GM04504 (cell line): ENCODE measurements around the gene CEBPG.

ENCODE experiments used
- DNase-seq: peaks from one replicate; pipeline ENCODE4 v3.0.0-alpha.2; 2012; ENCODE audit warnings: low read depth

CEBPG gene

DNA sequence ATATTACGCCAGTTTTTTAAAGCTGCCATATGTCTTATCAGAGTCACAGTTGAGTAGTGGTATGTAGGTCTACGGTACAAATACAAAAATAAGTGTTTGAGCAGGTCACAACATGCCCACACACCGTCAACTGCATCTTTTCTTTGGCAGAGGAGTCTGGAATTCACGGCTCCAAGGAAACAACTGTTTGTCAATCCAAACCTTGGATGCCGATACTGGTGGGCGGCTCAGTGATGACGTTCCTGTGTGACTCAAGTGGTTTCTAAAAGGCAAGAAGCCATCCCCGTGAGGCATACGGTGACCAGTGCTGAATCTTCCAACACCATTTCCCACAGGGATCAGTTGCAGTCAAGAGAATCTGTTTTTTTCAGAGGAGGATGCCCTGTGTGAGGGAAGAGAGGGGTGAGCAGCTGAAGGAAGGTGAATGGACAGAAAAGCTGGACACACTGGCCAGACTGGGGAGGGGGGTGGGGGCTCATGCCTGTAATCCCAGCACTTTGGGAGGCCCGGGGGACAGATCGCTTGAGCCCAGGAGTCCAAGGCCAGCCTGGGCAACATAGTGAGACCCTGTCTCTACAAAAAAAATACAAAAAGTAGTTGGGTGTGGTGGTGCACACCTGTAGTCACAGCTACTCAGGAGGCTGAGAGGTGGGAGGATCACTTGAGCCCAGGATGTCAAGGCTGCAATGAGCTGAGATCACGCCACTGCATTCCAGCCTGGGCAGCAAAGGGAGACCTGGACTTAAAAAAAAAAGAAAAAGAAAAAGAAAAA lies 22.8 kb upstream of the CEBPG start:
- peak; percentile 64 for DNase-seq

DNA sequence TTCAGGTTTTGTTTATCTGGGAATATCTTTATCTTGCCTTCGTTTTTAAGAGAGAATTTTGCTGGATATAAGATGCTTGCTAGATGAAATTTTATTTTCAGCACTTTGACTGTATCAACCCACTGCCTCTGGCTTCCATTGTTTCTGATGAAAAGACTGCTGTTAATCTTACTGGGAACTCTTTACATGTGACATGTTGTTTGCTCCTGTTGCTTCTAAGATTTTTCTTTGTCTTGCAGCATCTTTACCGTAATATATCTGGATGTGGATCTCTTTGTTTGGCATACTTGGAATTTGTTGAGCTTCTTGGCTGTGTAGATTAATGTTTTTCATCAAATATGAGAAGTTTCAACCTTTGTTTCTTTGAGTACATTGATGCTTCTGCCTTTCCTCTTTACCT lies 18.0 kb upstream of the CEBPG start:
- DNase-seq, result no peak

DNA sequence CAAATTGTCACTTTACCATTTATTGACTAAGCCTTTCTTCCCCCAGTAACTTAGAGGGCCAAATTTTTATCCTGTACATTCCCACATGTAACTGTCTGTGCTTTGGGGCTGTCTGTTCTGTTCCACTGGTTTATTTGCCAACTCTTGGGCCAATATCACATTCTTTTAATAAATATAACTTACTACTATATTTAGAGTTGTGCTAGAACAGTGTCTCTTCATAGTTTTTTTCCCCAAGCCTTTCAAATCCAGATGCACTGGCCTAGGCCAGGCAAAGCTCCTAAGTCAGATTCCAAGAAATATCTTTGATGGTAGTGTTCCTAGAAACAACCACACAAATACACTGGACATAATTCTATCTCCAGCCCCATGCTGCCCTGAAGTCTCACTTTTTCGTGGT lies 16.0 kb upstream of the CEBPG start:
- no peak for DNase-seq

DNA sequence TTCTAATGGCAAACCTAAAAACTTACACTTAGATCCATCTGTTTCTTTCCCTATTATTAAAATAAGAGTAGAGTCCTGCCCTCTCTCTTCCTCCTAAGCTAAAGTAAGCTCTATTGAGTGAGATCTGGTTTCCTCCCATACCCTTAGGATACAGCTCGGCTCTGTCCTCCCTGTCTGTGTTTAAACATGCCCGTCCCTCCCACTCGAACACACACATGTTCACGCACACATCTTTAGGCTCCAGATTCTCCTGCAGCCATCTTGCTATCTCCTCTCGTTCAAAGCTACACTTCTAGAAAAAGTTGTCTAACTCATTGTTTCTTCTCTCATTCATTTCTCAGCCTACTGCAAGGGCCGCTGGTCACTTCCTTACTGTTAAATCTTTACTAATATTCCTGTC lies 15.1 kb upstream of the CEBPG start:
- no peak for DNase-seq

DNA sequence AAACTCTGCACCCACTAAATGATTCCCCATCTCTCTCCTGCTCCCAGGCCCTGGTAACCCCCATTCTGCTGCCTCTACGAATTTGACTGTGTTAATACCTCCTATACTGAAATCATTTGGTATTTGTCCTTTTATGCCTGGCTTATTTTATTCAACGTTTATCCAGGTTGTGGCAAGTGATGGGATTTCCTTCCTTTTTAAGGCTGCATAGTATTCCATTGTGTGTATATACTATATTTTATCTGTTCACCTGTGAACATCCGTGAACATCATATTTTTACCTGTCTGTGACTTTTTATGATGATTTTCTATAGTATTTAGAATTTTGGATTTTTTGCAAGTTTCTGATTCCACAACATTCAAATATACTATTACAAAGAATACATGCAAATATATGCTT lies 13.9 kb upstream of the CEBPG start:
- no peak for DNase-seq

DNA sequence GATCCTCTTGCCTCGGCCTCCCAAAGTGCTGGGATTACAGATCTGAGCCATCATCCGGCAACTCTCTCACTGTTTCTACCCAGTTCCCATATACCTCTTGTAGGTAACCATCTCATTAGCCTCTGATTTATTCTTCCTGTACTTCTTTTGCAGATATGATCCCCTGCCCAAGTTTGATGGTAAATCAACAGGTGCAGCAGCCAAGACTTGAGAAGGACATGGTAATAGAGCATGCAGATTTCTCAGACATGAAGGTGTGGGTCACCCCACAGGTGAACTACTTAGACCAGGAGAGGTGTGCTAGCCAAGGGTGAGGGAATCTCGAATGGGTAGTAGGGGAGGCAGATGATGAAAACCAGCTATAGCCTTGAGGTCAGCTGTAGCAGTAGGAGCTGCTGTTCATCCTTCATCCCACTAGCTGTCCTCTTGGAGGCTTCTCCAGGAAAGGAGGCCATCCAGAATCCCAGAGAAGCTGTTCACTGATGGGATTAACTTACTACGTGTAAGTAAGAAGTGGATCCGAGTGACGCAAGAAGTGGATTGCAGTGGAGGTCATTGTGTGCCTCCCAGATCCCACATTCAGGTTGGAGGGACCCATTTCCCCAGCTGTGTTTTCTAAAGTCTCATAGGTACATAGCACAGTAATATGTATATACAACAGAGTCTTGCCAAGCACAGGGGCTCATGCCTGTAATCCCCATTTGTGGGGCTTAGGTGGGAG lies 10.8 kb upstream of the CEBPG start:
- no peak for DNase-seq

DNA sequence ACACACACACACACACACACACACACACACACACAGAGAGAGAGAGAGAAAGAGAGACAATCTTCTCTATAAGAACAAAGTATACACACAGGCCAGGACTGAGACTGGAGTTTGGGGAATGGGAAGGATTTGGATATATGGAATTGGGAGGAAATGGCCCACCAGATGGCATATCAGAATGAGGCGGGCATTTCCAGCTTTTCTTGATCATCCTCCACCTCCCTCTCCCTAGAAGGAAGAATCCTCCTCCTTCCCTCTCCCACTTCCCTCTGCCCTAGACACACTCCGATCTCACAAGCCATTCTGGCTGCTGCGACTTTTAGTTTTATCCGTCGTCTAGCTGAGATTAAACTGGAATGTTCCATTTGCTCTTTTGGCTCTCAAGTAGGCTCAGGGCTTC lies 10.0 kb upstream of the CEBPG start:
- DNase-seq, result no peak

DNA sequence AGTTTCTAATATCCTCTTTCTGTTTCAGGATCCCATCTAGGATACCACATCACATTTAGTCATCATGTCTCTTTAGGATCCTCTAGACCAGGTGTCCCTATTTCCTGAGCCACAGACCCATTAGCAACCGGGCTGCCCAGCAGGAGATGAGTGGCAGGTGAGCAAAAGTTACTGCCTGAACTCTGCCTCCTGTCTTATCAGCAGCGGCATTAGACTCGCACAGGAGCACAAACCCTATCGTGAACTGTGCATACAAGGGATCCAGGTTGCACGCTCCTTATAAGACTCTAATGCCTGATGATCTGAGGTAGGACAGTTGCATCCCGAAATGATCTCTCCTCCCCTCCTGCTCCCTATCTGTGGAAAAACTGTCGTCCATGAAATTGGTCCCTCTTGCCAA lies 7.8 kb upstream of the CEBPG start:
- no peak for DNase-seq

DNA sequence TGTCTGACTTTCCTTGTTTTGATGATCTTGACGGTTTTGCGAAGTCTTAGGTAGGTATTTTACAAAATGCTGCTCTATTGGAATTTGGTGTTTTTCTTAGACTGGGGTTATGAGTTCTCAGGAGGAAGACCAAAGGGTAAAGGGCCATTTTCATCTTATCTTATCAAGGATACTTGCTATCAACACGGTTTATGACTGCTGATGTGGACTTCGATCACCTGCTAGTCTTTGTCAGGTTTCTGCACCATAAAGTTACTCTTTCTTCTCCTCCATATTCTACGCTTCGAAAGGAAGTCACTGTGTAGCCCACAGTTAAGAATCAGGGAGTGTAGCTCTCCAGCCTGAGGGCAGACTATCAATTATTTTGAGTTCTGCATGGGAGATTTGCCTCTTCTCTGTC lies 7.4 kb upstream of the CEBPG start:
- DNase-seq, result no peak

DNA sequence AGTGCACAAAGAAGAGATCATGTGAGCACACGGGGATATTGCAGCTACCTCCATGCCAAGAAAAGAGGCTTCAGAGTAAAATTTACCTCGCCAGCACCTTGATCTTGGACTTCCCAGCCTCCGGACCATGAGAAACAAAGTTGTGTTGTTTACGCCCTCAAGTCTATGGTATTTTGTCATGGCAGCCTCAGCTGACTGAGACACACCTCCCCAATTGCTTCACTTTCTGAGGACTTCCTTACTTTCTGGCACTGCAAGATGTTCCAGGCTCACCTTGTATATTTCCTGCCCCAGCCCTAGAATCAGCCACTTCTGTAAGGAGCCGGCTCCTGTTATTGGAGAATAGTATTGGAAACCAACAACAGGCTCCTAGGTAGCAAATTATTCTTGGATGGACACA lies 6.6 kb upstream of the CEBPG start:
- DNase-seq, result no peak

DNA sequence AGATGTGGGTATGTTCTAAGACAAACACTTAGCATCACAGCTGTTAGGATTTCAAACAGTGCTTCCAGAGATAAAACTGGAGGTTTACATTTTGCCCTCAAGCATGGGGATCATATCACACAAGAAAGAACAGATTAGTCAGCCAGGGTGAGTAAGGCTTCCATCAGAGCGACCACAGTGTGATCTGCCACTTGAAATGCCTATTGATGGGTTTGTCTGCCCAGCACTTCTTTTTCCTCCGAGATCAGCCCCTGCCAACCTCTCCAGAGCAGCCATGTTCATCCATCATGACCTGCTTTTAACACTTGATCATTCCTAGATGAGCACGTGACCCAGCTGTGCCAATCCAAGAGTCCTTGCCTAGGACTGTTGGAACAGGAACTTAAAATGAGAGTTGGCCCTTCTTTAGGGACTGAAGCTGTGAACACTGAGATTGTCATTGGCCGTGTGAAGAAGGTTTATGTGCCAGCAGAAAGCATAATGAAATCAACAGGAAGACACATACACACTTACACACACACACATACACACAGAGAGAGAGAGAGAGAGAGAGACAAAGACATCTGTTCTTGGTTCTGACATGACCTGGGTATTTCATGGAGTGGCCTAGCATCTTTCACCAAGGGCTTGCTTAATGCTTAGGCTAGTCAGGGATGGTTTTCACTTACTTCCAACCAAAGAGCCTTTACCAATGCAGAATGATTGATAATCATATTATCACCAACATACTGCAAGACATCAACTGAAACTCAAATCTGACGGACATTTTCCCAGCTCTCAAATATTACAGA lies 5.2 kb upstream of the CEBPG start:
- no peak for DNase-seq

DNA sequence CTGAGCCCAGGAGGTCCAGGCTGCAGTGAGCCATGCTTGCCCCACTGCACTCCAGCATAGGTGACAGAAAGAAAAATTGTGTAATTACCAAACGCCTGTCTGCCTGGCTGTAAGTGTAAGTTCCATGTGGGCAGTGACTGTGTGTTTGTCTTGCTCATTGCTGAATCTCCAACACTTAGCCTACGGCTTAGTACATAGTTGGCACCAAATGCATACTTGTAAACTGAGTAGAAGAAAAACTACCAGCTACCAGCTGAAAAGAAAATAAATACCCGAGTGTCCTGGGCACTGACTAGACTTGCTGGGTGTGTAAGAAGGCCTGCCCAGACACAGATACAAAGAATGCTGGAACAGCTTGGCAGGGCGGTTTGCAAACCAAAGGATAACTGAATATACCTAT lies 2.7 kb upstream of the CEBPG start:
- no peak for DNase-seq

DNA sequence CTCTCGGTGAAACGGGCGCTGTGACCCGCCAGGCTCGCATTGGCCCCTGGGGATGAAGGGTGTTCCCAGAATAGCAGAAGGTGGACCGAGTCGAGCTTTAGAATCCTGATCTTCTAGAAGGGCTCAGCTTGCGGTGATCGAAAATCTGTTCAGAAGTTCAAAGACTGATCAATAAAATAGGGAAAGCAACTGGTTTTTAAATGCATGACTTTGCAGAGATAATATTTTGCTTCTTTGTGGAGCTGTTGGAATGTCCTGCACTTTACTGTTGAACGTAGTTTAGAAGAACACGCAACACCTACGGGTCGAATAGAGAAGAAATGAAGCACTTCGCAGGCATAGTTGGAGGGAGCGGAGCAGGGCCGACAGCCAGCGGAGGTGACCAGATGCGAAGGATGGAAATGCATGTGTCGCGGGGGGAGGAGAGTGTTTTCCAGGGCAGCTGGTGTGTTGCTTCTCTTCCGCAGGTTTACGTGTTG lies 766 bp downstream of the CEBPG start:
- DNase-seq, result no peak

DNA sequence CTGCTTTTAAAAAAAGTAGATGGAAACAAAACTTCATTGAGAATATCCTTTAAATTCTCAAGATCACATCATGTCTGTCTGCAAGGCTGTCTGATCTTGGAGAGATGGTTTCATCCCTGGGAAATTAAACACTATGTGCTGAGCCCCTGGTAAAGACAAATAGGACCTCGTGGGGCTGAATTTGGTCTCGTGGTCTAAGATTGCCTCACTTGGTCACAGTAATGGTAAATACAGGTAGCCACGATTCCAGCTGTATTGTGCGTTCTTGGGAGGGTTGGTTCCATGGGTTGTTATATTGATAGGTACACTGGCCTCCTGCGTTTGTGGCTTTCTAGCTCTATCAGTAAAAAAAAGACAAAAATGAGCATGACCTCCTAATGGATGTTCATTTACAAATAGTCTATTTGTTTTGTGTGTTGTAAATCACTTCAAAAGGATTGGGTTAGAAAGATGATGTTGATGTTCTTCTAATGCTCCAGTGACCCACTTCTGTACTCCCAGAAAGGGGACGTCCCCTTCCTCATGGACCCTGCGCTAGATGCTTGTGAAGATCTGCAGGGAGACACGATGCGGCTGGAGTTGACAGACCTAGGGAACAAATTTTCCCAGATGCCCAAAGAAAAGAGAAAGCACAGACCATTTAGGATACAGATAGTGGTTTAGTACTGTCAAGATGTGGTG lies 1.8 kb downstream of the CEBPG start:
- no peak for DNase-seq

DNA sequence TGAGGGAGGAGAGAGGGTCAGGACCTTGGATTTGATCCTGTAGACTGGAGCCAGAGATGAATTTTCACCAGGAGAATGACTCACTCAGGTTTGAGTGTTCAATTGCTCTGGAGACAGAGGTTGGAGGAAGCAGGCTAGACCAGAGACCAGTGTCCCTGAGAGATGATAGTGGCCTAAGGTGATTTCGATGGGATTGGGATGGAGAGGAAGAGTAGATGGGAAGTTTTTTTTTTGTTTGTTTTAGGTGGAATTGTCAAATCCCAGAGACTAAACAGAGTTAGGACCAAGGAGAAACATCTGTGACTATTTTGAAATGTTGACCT lies 2.3 kb downstream of the CEBPG start:
- no peak for DNase-seq

DNA sequence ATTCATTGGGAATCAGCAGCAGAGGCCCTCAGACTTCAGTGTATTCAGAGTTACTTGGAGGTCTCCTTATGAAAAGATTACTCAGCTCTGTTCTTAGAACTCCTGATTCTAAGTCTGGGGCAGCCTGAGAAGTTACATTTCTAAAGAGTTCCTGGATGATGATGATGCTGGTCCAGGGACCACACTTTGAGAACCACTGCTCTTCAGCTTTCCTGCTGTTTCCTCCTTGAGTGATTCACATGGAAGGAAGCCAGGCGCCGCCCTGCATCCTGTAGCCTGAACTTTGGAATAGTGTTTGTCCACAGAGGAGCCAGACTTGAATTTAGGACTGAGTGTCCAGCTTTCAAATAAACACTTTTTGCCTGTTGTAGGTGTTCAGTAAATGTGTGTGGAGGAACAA lies 2.9 kb downstream of the CEBPG start:
- DNase-seq, result peak; percentile 80

DNA sequence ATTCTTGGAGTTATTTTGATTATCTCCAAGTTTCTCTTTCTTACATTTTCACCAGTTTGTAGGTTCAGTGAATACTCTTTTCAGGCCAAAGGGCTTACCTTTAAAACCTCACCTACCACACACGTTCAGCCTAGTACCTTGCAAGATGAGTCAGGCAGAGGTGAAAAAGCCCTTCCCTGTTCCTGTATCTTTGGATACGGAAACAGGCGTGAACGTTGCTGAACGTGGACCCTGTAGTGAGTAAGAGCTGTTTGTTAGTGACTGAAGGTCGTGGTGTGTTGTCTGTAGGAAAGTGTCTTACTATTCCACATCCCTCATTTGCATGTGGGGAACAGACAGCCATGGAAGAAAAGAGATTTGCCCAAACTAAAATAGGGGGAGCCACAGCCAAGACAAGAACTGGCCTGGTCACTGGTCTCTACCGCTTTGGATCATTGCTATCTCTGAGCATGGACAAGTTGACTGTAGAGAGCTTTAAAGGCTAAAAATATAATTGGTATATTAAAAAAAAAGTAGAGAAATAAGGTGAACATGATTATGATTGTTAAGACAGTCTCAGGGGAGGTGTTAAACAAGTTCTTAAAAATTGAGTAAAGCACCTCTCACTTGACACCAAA lies 3.5 kb downstream of the CEBPG start:
- DNase-seq, result no peak

DNA sequence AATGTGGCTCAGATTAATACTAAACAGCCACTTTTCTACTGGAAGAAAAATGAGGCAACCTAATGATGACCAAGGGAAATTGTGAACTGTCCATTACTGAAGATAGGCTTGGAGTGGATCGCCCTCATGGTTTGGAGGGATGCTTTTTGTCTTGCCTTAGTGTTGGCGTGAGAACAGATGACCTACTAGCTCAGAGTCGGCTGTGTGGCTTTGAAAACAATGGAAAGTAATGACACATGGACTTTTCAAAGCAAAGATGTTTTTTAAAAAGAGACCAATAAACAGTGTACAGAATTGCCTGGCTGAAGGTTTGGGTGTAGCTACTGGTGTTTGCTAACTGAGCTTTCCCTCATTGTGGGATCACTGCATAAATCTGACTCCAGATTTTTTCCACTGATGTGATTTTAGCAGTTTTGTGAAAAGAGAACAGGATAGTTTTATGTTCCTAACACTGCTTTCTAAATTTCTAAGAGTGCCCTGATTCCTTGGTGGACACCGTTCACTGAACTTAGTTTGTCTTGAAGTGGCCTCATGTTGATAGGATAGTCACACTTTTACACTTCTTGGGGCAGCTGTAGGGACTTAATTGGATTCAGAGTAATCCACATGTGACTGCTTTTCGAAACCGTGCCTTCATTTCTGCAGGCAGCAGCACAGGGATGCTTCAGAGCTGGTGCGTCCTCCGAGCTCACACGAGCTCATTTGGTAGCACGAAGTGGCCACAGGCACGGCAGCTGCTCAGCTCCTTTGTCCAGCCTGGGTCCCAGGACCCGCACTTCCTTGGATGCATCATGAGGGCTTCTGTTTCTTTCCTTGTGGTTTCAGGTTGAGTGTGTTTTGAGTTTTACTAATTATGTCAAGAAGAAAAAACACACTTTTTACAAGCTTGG lies 4.3 kb downstream of the CEBPG start:
- no peak for DNase-seq

DNA sequence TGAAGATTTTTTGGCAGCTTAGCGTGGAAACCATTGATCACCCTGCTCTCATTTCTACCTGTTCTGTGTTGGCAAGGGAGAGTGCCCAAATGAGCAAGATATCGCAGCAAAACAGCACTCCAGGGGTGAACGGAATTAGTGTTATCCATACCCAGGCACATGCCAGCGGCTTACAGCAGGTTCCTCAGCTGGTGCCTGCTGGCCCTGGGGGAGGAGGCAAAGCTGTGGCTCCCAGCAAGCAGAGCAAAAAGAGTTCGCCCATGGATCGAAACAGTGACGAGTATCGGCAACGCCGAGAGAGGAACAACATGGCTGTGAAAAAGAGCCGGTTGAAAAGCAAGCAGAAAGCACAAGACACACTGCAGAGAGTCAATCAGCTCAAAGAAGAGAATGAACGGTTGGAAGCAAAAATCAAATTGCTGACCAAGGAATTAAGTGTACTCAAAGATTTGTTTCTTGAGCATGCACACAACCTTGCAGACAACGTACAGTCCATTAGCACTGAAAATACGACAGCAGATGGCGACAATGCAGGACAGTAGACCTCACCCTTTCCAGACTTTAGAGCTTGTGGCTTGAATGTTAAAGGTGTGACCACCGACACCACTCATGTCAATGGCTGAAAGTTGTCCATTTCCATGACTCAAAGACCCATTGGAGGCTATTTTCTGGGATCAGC lies 5.8 kb downstream of the CEBPG start:
- DNase-seq, result no peak

DNA sequence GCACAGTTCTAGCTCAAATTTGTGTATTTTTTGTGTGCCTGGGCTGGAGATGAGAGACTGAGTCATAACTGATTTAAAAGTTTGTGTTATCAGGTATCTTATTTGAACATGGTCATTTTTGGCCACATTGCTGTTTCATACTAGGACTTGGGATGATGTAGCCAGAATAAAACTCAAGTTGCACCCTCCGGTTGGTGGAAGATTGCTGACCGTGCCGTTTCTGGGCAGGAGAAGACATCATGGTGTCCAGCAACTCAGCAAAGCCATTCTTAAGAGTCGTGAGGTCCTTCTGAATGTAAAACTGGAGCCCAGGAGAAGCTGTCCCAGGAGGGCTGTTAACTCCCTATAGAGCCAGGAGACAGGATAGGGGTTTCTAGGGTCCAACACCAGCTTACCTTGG lies 7.6 kb downstream of the CEBPG start:
- DNase-seq, result no peak
